ENCODE measurements around the gene TAX1BP1. TPM values are rescaled to one million over a fixed set of nuclear protein-coding genes. Genes with fewer than 3 reads are reported as not detected.
"Not testable (repeated sequence)": the region's sequence is repeated elsewhere in the genome, so short reads cannot be mapped to it uniquely, and the experiment has no call there.

Gene TAX1BP1
- total RNA-seq, 1 donor from 2014 or later, result 87.6 TPM

GRCh38 chr7:27842851-27843250, 102.9 kb downstream of the TAX1BP1 start:
- peak overlapping the region; percentile 20 for H3K27ac Mint-ChIP-seq
- H3K27me3 Mint-ChIP-seq, result no peaks in the 10 kb centered on the region
- TF ChIP-seq CTCF (conservative IDR thresholded peaks at IDR 0.05), result no peak
- H3K36me3 Mint-ChIP-seq, result no peaks in the 10 kb centered on the region
- no peaks in the 10 kb centered on the region for H3K9me3 Mint-ChIP-seq
- H3K4me1 Mint-ChIP-seq (ENCODE audit: unreplicated experiment), result peaks cover 10% of the 10 kb centered on the region
- H3K4me3 Mint-ChIP-seq, result no peak overlapping the region
- DNase-seq (ENCODE audit: extremely low spot score, unreplicated experiment), result no peak

- Mint-ChIP-seq H3K27ac (no peak overlapping the region), H3K9me3 (no peaks in the 10 kb centered on the region), H3K27me3 (no peaks in the 10 kb centered on the region), H3K36me3 (no peaks in the 10 kb centered on the region), H3K4me3 (no peak overlapping the region), H3K4me1 (ENCODE audit: unreplicated experiment) (peaks cover 10% of the 10 kb centered on the region)
- DNase-seq (ENCODE audit: extremely low spot score, unreplicated experiment), result no peak
- no peak for TF ChIP-seq CTCF (conservative IDR thresholded peaks at IDR 0.05)
These were observed 103.8 kb downstream of the TAX1BP1 start for GRCh38 chr7:27843584-27844305.

- no peaks in the 10 kb centered on the region for H3K9me3 Mint-ChIP-seq
- H3K27ac Mint-ChIP-seq, result no peak overlapping the region
- H3K36me3 Mint-ChIP-seq, result no peaks in the 10 kb centered on the region
- peaks cover 10% of the 10 kb centered on the region for H3K4me1 Mint-ChIP-seq (ENCODE audit: unreplicated experiment)
- H3K27me3 Mint-ChIP-seq, result no peaks in the 10 kb centered on the region
- no peak for TF ChIP-seq CTCF (conservative IDR thresholded peaks at IDR 0.05)
- H3K4me3 Mint-ChIP-seq, result no peak overlapping the region
- DNase-seq (ENCODE audit: extremely low spot score, unreplicated experiment), result no peak
These were observed 106.4 kb downstream of the TAX1BP1 start for GRCh38 chr7:27846388-27846787.

DNA sequence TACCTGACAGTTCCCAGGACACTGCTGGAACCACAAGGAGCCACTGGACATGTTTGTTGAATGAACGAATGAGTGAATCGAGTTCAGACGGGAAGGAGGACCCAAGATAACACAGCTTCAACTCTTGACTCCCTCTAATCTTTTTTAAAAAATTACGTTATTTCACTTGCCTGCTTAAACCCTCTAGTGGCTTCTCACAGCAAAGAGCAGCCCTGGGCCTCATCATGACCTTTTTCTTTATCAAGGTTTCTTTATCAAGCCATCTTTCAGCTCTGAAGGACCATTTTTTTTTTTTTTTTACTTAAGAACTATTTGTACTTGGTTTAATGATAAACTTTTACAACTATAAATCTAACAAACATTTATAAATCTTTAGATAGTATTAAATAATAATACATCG, 110.6 kb downstream of the TAX1BP1 start:
- H3K4me3 Mint-ChIP-seq, result no peak overlapping the region
- DNase-seq (ENCODE audit: extremely low spot score, unreplicated experiment), result no peak
- no peaks in the 10 kb centered on the region for H3K27me3 Mint-ChIP-seq
- peaks cover 4% of the 10 kb centered on the region for H3K9me3 Mint-ChIP-seq
- H3K27ac Mint-ChIP-seq, result no peak overlapping the region
- peak; percentile 15 for TF ChIP-seq CTCF (conservative IDR thresholded peaks at IDR 0.05)
- H3K4me1 Mint-ChIP-seq (ENCODE audit: unreplicated experiment), result no peaks in the 10 kb centered on the region
- no peaks in the 10 kb centered on the region for H3K36me3 Mint-ChIP-seq

- H3K9me3 Mint-ChIP-seq; DNase-seq (ENCODE audit: extremely low spot score, unreplicated experiment); H3K27me3 Mint-ChIP-seq; H3K36me3 Mint-ChIP-seq; H3K27ac Mint-ChIP-seq; H3K4me3 Mint-ChIP-seq; H3K4me1 Mint-ChIP-seq (ENCODE audit: unreplicated experiment): not testable (repeated sequence)
These were observed 116.9 kb downstream of the TAX1BP1 start for GRCh38 chr7:27856703-27857485.

DNA sequence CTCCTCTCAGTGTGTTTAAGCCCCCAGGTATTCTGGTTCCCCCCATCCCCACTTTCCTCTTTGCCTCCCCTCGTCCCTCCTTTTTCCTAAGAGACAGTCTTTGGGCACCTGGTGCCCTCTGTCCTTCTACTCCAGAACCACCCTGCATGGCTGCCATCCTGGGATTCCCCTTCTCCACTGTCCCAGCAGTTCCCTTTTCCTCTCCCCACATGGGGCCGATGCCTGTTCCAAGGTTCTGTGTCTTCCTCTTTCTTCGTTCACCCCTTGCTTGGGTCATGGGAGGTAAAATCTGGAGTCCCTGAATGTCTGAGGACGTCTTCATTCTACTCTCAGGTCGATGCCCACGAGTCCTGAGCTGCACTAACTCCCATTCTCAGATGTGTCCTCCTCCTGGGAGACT, 120.8 kb downstream of the TAX1BP1 start:
- no peaks in the 10 kb centered on the region for H3K4me1 Mint-ChIP-seq (ENCODE audit: unreplicated experiment)
- H3K9me3 Mint-ChIP-seq, result no peaks in the 10 kb centered on the region
- H3K36me3 Mint-ChIP-seq, result no peaks in the 10 kb centered on the region
- H3K27ac Mint-ChIP-seq, result no peak overlapping the region
- DNase-seq (ENCODE audit: extremely low spot score, unreplicated experiment), result no peak
- no peak overlapping the region for H3K4me3 Mint-ChIP-seq
- peaks cover 3% of the 10 kb centered on the region for H3K27me3 Mint-ChIP-seq
- TF ChIP-seq CTCF (conservative IDR thresholded peaks at IDR 0.05), result no peak

Measured in type B pancreatic cell (in vitro differentiated cells).